HG02884 (cell line): Measurements from ENCODE around the gene PRKAG2.

Experiments
- ATAC-seq: cut with Tn5 transposase; IDR thresholded peaks from one replicate; pipeline ENCODE4 v1.9.1; 2021; ENCODE audit warnings: mild to moderate bottlenecking, moderate library complexity; ENCODE audit not compliant: unreplicated experiment

Gene PRKAG2

GRCh38 chr7:151732834-151733592, 143.9 kb downstream of the PRKAG2 start:
- no peak for ATAC-seq

- no peak for ATAC-seq
These were observed 144.6 kb downstream of the PRKAG2 start for GRCh38 chr7:151732292-151732691.

- ATAC-seq = no peak
These were observed 145.9 kb downstream of the PRKAG2 start for GRCh38 chr7:151731022-151731441.

GRCh38 chr7:151730591-151730990, 146.3 kb downstream of the PRKAG2 start:
- ATAC-seq = no peak

GRCh38 chr7:151729521-151729921, 147.4 kb downstream of the PRKAG2 start:
- ATAC-seq = no peak

- ATAC-seq = no peak
These were observed 148.2 kb downstream of the PRKAG2 start for GRCh38 chr7:151728746-151729145.

- ATAC-seq = no peak
These were observed 148.6 kb downstream of the PRKAG2 start for GRCh38 chr7:151728286-151728660.

- ATAC-seq = no peak
These were observed 149.2 kb downstream of the PRKAG2 start for GRCh38 chr7:151727579-151728285.

GRCh38 chr7:151726652-151727578, 150.0 kb downstream of the PRKAG2 start:
- ATAC-seq = no peak

GRCh38 chr7:151725844-151726651, 150.9 kb downstream of the PRKAG2 start:
- no peak for ATAC-seq

- ATAC-seq = no peak
These were observed 151.9 kb downstream of the PRKAG2 start for GRCh38 chr7:151724920-151725584.

- no peak for ATAC-seq
These were observed 152.5 kb downstream of the PRKAG2 start for GRCh38 chr7:151724250-151724915.

GRCh38 chr7:151723321-151723720, 153.6 kb downstream of the PRKAG2 start:
- ATAC-seq = no peak

GRCh38 chr7:151722533-151722932, 154.4 kb downstream of the PRKAG2 start:
- ATAC-seq = no peak

GRCh38 chr7:151721694-151722093, 155.2 kb downstream of the PRKAG2 start:
- ATAC-seq = no peak

GRCh38 chr7:151721236-151721635, 155.7 kb downstream of the PRKAG2 start:
- no peak for ATAC-seq

GRCh38 chr7:151720280-151720679, 156.6 kb downstream of the PRKAG2 start:
- ATAC-seq = no peak

GRCh38 chr7:151719897-151720242, 157.0 kb downstream of the PRKAG2 start:
- ATAC-seq = no peak
